Peyer's patch (tissue), 4 donors: ENCODE results near the gene ADRA2A.

ENCODE experiments used
- CTCF ChIP-seq, 6 experiments: fragments of 450-650 bp in 4 of 6; fragments of 200-600 bp in 2 of 6; sonication (generic) in 1 of 6; IDR thresholded peaks; one replicate each; pipeline ENCODE4 v1.5.1; 2017 to 2019; ENCODE audit warnings: antibody characterized with exemption in 6 of 6, mild to moderate bottlenecking in 3 of 6, moderate library complexity in 1 of 6
- POLR2A ChIP-seq, 2 donors: fragments of 450-650 bp; IDR thresholded peaks; one replicate each; pipeline ENCODE4 v1.5.1; 2017; ENCODE audit warnings: antibody characterized with exemption in 2 of 2, mild to moderate bottlenecking in 2 of 2, moderate library complexity in 2 of 2

- no peak for TF ChIP-seq CTCF (IDR thresholded peaks at IDR 0.05)
- TF ChIP-seq POLR2A (IDR thresholded peaks at IDR 0.05) = no peak
Observed at GRCh38 chr10:111118758-111119157, 41.9 kb downstream of the ADRA2A start.
